HG03460 (cell line): ENCODE measurements around the gene OGFRL1.

Source experiments
- ATAC-seq: cut with Tn5 transposase; IDR thresholded peaks from one replicate; pipeline ENCODE4 v1.9.1; 2021; ENCODE audit not compliant: unreplicated experiment

OGFRL1 gene

GRCh38 chr6:71333050-71333449 is 44.4 kb downstream of the OGFRL1 start:
- ATAC-seq: no peak

GRCh38 chr6:71333697-71334096 is 45.1 kb downstream of the OGFRL1 start:
- ATAC-seq: no peak

- no peak for ATAC-seq
Measured at GRCh38 chr6:71334768-71335167, 46.2 kb downstream of the OGFRL1 start.

- no peak for ATAC-seq
Measured at GRCh38 chr6:71335544-71335943, 46.9 kb downstream of the OGFRL1 start.

- no peak for ATAC-seq
Measured at GRCh38 chr6:71336901-71337300, 48.3 kb downstream of the OGFRL1 start.

GRCh38 chr6:71338540-71339316 is 50.1 kb downstream of the OGFRL1 start:
- ATAC-seq: no peak

GRCh38 chr6:71342772-71343171 is 54.2 kb downstream of the OGFRL1 start:
- ATAC-seq: no peak

- no peak for ATAC-seq
Measured at GRCh38 chr6:71345476-71346333, 57.1 kb downstream of the OGFRL1 start.

GRCh38 chr6:71346334-71346694 is 57.7 kb downstream of the OGFRL1 start:
- no peak for ATAC-seq

- ATAC-seq: no peak
Measured at GRCh38 chr6:71347119-71347518, 58.5 kb downstream of the OGFRL1 start.

GRCh38 chr6:71349395-71349794 is 60.8 kb downstream of the OGFRL1 start:
- no peak for ATAC-seq

GRCh38 chr6:71349976-71350615 is 61.5 kb downstream of the OGFRL1 start:
- no peak for ATAC-seq

GRCh38 chr6:71351190-71351589 is 62.6 kb downstream of the OGFRL1 start:
- no peak for ATAC-seq
